Endothelial cell of umbilical vein (primary cell): ENCODE data around the gene SYNDIG1. TPM values are rescaled to one million over a fixed set of nuclear protein-coding genes. Genes with fewer than 3 reads are reported as not detected.

ENCODE experiments used
- BruUV-seq: library from RNA; stranded (reverse); fragments of 400-500 nt; replicated peaks from 2 replicates; lab custom pipeline; 2021; lab: Mats Ljungman, UMichigan
- CTCF ChIA-PET: fragments of 300-600, 350-600 bp; sonication (Branson Sonifier 250); formaldehyde crosslinking; loops from one replicate; lab custom pipeline; 2021; ENCODE audit warnings: antibody characterized with exemption, inconsistent platforms; lab: Charles Lee
- POLR2A ChIA-PET: fragments of 300-600, 350-600 bp; sonication (Branson Sonifier 250); formaldehyde crosslinking; loops from one replicate; lab custom pipeline; 2021; ENCODE audit warnings: antibody characterized with exemption, inconsistent platforms; lab: Charles Lee
- DNase-seq: peaks from one replicate; pipeline ENCODE4 v3.0.0-alpha.2; 2011; ENCODE audit warnings: low read depth, low spot score
- FAIRE-seq: peaks from 2 replicates; lab custom pipeline; 2011; peaks lifted over from hg19 to GRCh38; lab: Jason Lieb, UNC
- H2AFZ ChIP-seq: 2 replicates; pipeline ENCODE4 v1.6.0; 2012; ENCODE audit warnings: low read depth, low read length, control low read depth, inconsistent platforms
- H3K27ac ChIP-seq: 2 replicates; pipeline ENCODE4 v1.5.1; 2011; ENCODE audit warnings: low read depth, mild to moderate bottlenecking, control low read depth, low read length, moderate library complexity; ENCODE audit not compliant: insufficient read depth
- H3K27me3 ChIP-seq, 2 experiments: 2 replicates each; pipeline versions ENCODE4 v1.6.0 to v1.6.1; 2011; ENCODE audit warnings: low read length in 2 of 2, mixed read lengths in 1 of 2; ENCODE audit not compliant: control insufficient read depth in 2 of 2, insufficient read depth in 2 of 2
- H3K36me3 ChIP-seq, 2 experiments: 2 replicates in 1 of 2; 3 replicates in 1 of 2; pipeline ENCODE4 v1.5.1; 2011; ENCODE audit warnings: low read length in 2 of 2, mild to moderate bottlenecking in 1 of 2, moderate library complexity in 1 of 2; ENCODE audit not compliant: control insufficient read depth in 2 of 2, insufficient read depth in 2 of 2; ENCODE audit errors: extremely low read depth in 1 of 2
- H3K4me1 ChIP-seq: 3 replicates; pipeline ENCODE4 v1.5.1; 2011; ENCODE audit warnings: mild to moderate bottlenecking, low read length; ENCODE audit not compliant: control insufficient read depth, insufficient read depth; ENCODE audit errors: extremely low read depth
- H3K4me2 ChIP-seq: 2 replicates; pipeline ENCODE4 v1.6.1; 2011; ENCODE audit warnings: low read length, control low read depth, mixed read lengths; ENCODE audit not compliant: insufficient read depth
- H3K4me3 ChIP-seq, 3 experiments: fragments of 200-600 bp in 1 of 3; sonication (generic), shearing (Covaris generic) in 1 of 3; replicated peaks in 1 of 3; 2 replicates each; pipeline ENCODE4 v1.5.1; 2011 to 2016; ENCODE audit warnings: control low read depth in 3 of 3, low read length in 3 of 3, mild to moderate bottlenecking in 2 of 3, inconsistent platforms in 1 of 3, low read depth in 1 of 3, moderate library complexity in 1 of 3; ENCODE audit not compliant: insufficient read depth in 1 of 3
- H3K79me2 ChIP-seq: 2 replicates; pipeline ENCODE4 v1.6.0; 2012; ENCODE audit warnings: low read length, inconsistent platforms; ENCODE audit not compliant: control insufficient read depth, insufficient read depth
- H3K9ac ChIP-seq: replicated peaks from 2 replicates; pipeline ENCODE3; 2011; ENCODE audit warnings: low read length, control low read depth; ENCODE audit not compliant: insufficient read depth; ENCODE audit errors: extremely low read depth
- H3K9me1 ChIP-seq: replicated peaks from 3 replicates; pipeline ENCODE4 v1.6.0; 2011; ENCODE audit warnings: mild to moderate bottlenecking, low read length; ENCODE audit not compliant: control insufficient read depth, insufficient read depth; ENCODE audit errors: extremely low read depth
- H3K9me3 ChIP-seq: replicated peaks from 2 replicates; pipeline ENCODE4 v1.5.1; 2012; ENCODE audit warnings: low read length, inconsistent platforms; ENCODE audit not compliant: control insufficient read depth, insufficient read depth
- H4K20me1 ChIP-seq: replicated peaks from 2 replicates; pipeline ENCODE3; 2011; ENCODE audit warnings: mild to moderate bottlenecking, low read length; ENCODE audit not compliant: control insufficient read depth, insufficient read depth; ENCODE audit errors: extremely low read depth
- CTCF ChIP-seq, 2 donors: IDR thresholded peaks; 1 replicate in 1 of 2; 2 replicates in 1 of 2; pipeline ENCODE4 v1.5.1; 2011; ENCODE audit warnings: low read length in 2 of 2, mild to moderate bottlenecking in 2 of 2, moderate library complexity in 2 of 2, control low read depth in 1 of 2, inconsistent platforms in 1 of 2, low read depth in 1 of 2; ENCODE audit not compliant: insufficient read depth in 1 of 2; ENCODE audit errors: extremely low read depth in 1 of 2
- EZH2 ChIP-seq: IDR thresholded peaks from 2 replicates; pipeline ENCODE4 v1.6.1; 2012; ENCODE audit warnings: borderline replicate concordance, low read depth, mild to moderate bottlenecking, moderate library complexity, low read length, inconsistent platforms; ENCODE audit not compliant: severe bottlenecking
- FOS ChIP-seq: IDR thresholded peaks from 2 replicates; pipeline ENCODE4 v1.6.1; 2011; ENCODE audit warnings: mild to moderate bottlenecking, low read length, moderate library complexity, borderline replicate concordance; ENCODE audit not compliant: insufficient read depth
- GATA2 ChIP-seq: IDR thresholded peaks from 2 replicates; pipeline ENCODE4 v1.7.0; 2011; ENCODE audit warnings: low read depth, mild to moderate bottlenecking, moderate library complexity, mixed read lengths, low read length; ENCODE audit not compliant: insufficient read length, insufficient read depth
- JUN ChIP-seq: IDR thresholded peaks from 2 replicates; pipeline ENCODE4 v1.6.1; 2011; ENCODE audit warnings: borderline replicate concordance, low read depth; ENCODE audit not compliant: insufficient read length, insufficient read depth
- MAX ChIP-seq: IDR thresholded peaks from 2 replicates; pipeline ENCODE4 v1.6.1; 2011; ENCODE audit not compliant: insufficient read depth, insufficient read length
- MYC ChIP-seq: IDR thresholded peaks from one replicate; pipeline ENCODE4 v1.6.1; 2011; ENCODE audit warnings: mild to moderate bottlenecking, low read depth, low read length
- POLR2A ChIP-seq: IDR thresholded peaks from 2 replicates; pipeline ENCODE4 v1.6.1; 2012; ENCODE audit warnings: low read depth, mild to moderate bottlenecking, control low read depth, low read length
- POLR2AphosphoS5 ChIP-seq: IDR thresholded peaks from 2 replicates; pipeline ENCODE4 v1.6.1; 2012; ENCODE audit warnings: low read depth, mild to moderate bottlenecking, control low read depth, low read length, moderate library complexity; ENCODE audit not compliant: insufficient read depth
- dilution Hi-C: fragments of 300-500 bp; cut with MboI; formaldehyde crosslinking; loops from one replicate; pipeline ENCODE4 v1.15.0; 2019; ENCODE audit warnings: low sequenced_read_pairs; ENCODE audit not compliant: extremely low pct_ligation_motif_present
- intact Hi-C: fragments of 100-400 bp; cut with micrococcal nuclease; formaldehyde crosslinking; loops from one replicate; pipeline ENCODE4 v1.10.0; 2022
- polyA plus RNA-seq, 4 experiments: library from polyadenylated mRNA; depleted of rRNA in 3 of 4; stranded (reverse) in 3 of 4; unstranded in 1 of 4; fragments of >200 nt; gene quantifications; 2 replicates each; pipeline versions ENCODE4 v1.2.1 to v1.2.3, GENCODE V29; 2011 to 2012; ENCODE audit warnings: missing spikeins in 1 of 4
- total RNA-seq: library from RNA; stranded (reverse); gene quantifications from 2 replicates; pipeline ENCODE4 v1.2.3, GENCODE V29; 2021

SYNDIG1 gene
- total and polyA plus RNA-seq, 2 donors (not counting 3 experiments of a cell fraction or from before 2014, with no cell fraction given), result not detected

DNA sequence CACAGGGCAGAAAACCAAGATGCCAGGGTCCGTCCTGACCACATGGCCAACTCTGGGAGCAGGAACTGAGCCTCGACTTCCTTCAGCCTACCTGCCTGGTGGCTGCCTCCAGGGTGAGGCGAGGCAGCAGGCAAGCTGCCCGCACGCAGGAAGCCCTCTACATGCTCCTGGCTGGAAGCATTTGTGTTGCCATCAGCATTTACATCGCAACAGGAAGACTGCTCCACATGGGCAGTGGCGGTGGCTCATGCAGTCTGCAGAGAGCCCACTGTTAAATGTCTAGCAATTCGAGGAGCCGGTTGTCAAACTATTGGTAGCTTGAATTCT is 233.8 kb downstream of the SYNDIG1 start:
- H3K27me3 ChIP-seq, result no peaks in the 10 kb centered on the region
- H4K20me1 ChIP-seq, result no peaks in the 10 kb centered on the region
- H3K27ac ChIP-seq, result no peak overlapping the region
- no peaks in the 10 kb centered on the region for H3K9me1 ChIP-seq
- H3K4me3 ChIP-seq, result no peak overlapping the region
- H3K4me1 ChIP-seq, result no peaks in the 10 kb centered on the region
- no peak overlapping the region for H2AFZ ChIP-seq
- no peak overlapping the region for H3K9ac ChIP-seq
- no peaks in the 10 kb centered on the region for H3K79me2 ChIP-seq
- DNase-seq, result no peak
- H3K4me2 ChIP-seq, result no peak overlapping the region
- ChIA-PET POLR2A (no interaction called here), CTCF (no interaction called here)
- dilution Hi-C loops (no loop called here), intact Hi-C loops (no loop called here)
- no peak for FAIRE-seq
- TF ChIP-seq FOS, result no peak
- TF ChIP-seq MAX, result no peak
- no peak for TF ChIP-seq CTCF (IDR thresholded peaks at IDR 0.05; ENCODE audit: extremely low read depth in 1 of 2, insufficient read depth in 1 of 2, low read depth in 1 of 2, low read length in 2 of 2)
- no peak for TF ChIP-seq GATA2
- TF ChIP-seq MYC, result no peak
- TF ChIP-seq POLR2AphosphoS5, result no peak
- TF ChIP-seq JUN, result no peak
- no peak for TF ChIP-seq POLR2A
- TF ChIP-seq EZH2, result no peak
- H3K36me3 ChIP-seq, result no peaks in the 10 kb centered on the region
- BruUV-seq, result no TSS peak
- H3K9me3 ChIP-seq, result peaks cover 4% of the 10 kb centered on the region
